Measurements from ENCODE around the gene TMPRSS9.

DNA sequence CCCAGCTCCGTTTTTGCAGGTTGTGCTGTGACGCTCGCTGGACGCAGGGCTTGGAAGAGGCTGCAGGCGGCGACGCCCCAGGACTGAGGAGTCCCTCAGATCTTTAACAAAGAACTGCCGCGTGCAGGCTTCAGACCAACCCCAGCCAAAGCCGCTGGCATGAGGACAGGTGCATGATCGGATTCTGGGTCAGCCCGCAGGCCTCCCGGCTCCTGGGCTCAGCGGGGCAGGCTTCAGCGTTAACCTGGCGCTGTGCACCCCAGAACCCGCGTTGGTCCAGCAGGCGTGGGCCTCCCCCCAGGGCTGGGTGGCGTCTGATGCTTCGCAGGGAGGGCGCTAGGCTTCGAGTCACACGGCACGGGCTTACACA is 68.2 kb downstream of the TMPRSS9 start:
- TF ChIP-seq CTCF (IDR thresholded peaks at IDR 0.05): no peak
- no peak for TF ChIP-seq POLR2A (IDR thresholded peaks at IDR 0.05)

All from adrenal gland (tissue), 5 donors.